Large intestine (tissue), 3 donors: ENCODE measurements around the gene SSX2IP. TPM values are rescaled to one million over a fixed set of nuclear protein-coding genes. Genes with fewer than 3 reads are reported as not detected.

Experiments used
- DNase-seq, 2 donors: peaks; one replicate each; pipeline versions ENCODE4 v3.0.0 to v3.0.0-alpha.2; 2013
- H3K27ac ChIP-seq: one replicate; pipeline ENCODE4 v1.5.1; 2013; ENCODE audit warnings: low read length
- H3K27me3 ChIP-seq: 2 replicates; pipeline ENCODE4 v1.6.1; 2013; ENCODE audit warnings: low read length; ENCODE audit not compliant: control insufficient read depth, insufficient read depth
- H3K36me3 ChIP-seq: 2 replicates; pipeline ENCODE4 v1.6.1; 2013; ENCODE audit warnings: low read length; ENCODE audit not compliant: control insufficient read depth, insufficient read depth
- H3K4me1 ChIP-seq: one replicate; pipeline ENCODE4 v1.6.1; 2013; ENCODE audit warnings: low read length; ENCODE audit not compliant: control insufficient read depth, insufficient read depth
- H3K4me3 ChIP-seq: one replicate; pipeline ENCODE4 v1.5.1; 2013; ENCODE audit warnings: low read length
- H3K9me3 ChIP-seq: one replicate; pipeline ENCODE4 v1.6.1; 2013; ENCODE audit warnings: mild to moderate bottlenecking, low read depth, low read length, moderate library complexity; ENCODE audit not compliant: control insufficient read depth
- WGBS: methylation state at CpG from one replicate; pipeline ENCODE4 v1.1.5; 2013; ENCODE audit warnings: low lambda C conversion rate; ENCODE audit not compliant: insufficient coverage; 5-methylcytosine and 5-hydroxymethylcytosine counted together
- polyA plus RNA-seq: library from polyadenylated mRNA; unstranded; fragments of 120-200 nt; gene quantifications from one replicate; pipeline ENCODE4 v1.2.1, GENCODE V29; 2013

Gene SSX2IP
- polyA plus RNA-seq, 1 donor = 96.4 TPM

- Histone ChIP-seq H3K27ac (no peak overlapping the region), H3K27me3 (no peaks in the 10 kb centered on the region), H3K36me3 (no peaks in the 10 kb centered on the region), H3K9me3 (no peaks in the 10 kb centered on the region), H3K4me3 (no peak overlapping the region), H3K4me1 (no peaks in the 10 kb centered on the region)
- no peak for DNase-seq
- WGBS = no CpG with 5 or more reads among the region's 5 CpGs
Observed at GRCh38 chr1:84624876-84625275, 65.4 kb downstream of the SSX2IP start.

GRCh38 chr1:84621553-84621952, 68.7 kb downstream of the SSX2IP start:
- WGBS = no CpG with 5 or more reads among the region's 14 CpGs
- DNase-seq = no peak
- Histone ChIP-seq H3K9me3 (no peaks in the 10 kb centered on the region), H3K36me3 (no peaks in the 10 kb centered on the region), H3K4me3 (no peak overlapping the region), H3K27me3 (no peaks in the 10 kb centered on the region), H3K4me1 (no peaks in the 10 kb centered on the region), H3K27ac (no peak overlapping the region)

DNA sequence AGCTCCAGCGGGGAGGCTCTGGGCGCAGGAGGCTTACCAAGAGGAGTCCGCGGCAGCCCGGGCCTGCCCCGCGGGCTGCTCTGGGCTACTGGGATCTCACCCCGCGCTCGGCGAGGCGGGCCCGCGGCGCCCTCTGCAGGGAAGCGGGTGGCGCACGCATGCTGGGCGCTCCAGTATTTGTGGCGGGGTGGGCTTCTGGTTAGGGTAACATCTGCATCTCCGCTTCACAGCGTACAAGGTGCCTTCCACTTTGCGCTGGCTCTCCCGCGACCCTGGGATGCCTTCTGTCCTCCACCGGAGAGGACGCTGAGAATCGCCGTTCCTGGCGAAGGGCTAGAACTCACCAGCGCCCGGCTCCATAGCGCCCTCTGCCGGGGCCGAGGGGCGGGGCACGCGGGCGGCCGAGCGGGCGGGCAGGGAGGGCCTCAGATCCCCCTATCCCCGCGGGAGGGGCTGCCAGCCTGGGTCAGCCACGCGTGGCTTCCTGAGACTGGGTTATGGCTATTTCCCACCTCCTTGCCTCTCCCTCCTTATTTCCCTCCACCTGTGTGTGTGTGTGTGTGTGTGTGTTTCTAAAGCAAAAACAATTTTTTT, 69.4 kb downstream of the SSX2IP start:
- Histone ChIP-seq H3K4me3 (peak overlapping the region; percentile 58), H3K9me3 (no peaks in the 10 kb centered on the region), H3K27me3 (no peaks in the 10 kb centered on the region), H3K36me3 (no peaks in the 10 kb centered on the region), H3K27ac (peak overlapping the region; percentile 78), H3K4me1 (no peaks in the 10 kb centered on the region)
- peak; percentile 68 to 85 for DNase-seq
- WGBS = no CpG with 5 or more reads among the region's 46 CpGs

- Histone ChIP-seq H3K27ac (no peak overlapping the region), H3K4me3 (no peak overlapping the region), H3K9me3 (peaks cover 4% of the 10 kb centered on the region), H3K4me1 (no peaks in the 10 kb centered on the region), H3K27me3 (no peaks in the 10 kb centered on the region), H3K36me3 (no peaks in the 10 kb centered on the region)
- peak in 1 of 2 donors; percentile 50 for DNase-seq
- WGBS = 93% methylated on average over 2 of the region's 9 CpGs
Observed at GRCh38 chr1:84619383-84620102, 70.7 kb downstream of the SSX2IP start.

GRCh38 chr1:84617349-84617748, 72.9 kb downstream of the SSX2IP start:
- H3K4me1 ChIP-seq = no peaks in the 10 kb centered on the region
- no CpG with 5 or more reads among the region's 2 CpGs for WGBS
- H3K4me3 ChIP-seq = no peak overlapping the region
- H3K27ac ChIP-seq = no peak overlapping the region
- peaks cover 7% of the 10 kb centered on the region for H3K9me3 ChIP-seq
- DNase-seq = no peak
- no peaks in the 10 kb centered on the region for H3K27me3 ChIP-seq
- H3K36me3 ChIP-seq = no peaks in the 10 kb centered on the region

DNA sequence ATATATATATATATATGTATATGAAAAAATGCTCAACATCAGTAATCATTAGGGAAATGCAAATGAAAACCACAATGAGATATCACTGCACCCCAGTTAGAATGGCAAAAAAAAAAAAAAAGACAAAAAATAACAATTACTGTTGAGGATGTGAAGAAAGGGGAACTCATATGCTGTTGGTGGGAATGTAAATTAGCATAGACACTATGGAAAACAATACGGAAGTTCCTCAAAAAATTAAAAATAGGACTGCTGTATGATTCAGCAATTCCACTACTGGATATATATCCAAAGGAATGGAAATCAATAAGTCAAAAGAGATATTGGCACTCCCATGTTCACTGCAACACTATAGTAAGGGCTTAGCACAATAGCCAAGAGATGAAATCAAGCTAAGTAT, 74.5 kb downstream of the SSX2IP start:
- WGBS = no CpG with 5 or more reads among the region's 1 CpG
- Histone ChIP-seq H3K36me3 (no peaks in the 10 kb centered on the region), H3K4me3 (no peak overlapping the region), H3K4me1 (no peaks in the 10 kb centered on the region), H3K9me3 (peaks cover 7% of the 10 kb centered on the region), H3K27me3 (no peaks in the 10 kb centered on the region), H3K27ac (no peak overlapping the region)
- no peak for DNase-seq

DNA sequence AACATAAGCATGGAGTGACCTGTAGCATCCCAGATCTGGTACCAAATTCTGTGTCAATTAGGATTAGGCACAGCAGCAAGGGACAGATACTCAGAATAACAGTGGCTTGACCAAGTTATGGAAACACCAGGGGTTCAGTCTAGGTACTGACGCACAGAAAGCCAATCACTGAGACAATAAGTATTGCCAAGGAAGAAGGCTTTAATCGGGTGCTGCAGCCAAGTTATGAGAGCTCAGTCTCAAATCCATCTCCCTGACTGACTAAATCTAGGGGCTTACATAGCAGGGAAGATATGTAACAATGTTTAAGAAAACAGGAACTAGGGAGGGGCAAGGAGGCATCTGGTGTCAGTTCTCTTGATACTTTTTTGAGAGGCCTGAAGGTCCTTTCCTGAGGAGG, 76.4 kb downstream of the SSX2IP start:
- H3K4me1 ChIP-seq = no peaks in the 10 kb centered on the region
- no CpG with 5 or more reads among the region's 2 CpGs for whole genome bisulfite sequencing
- H3K9me3 ChIP-seq = peaks cover 7% of the 10 kb centered on the region
- H3K4me3 ChIP-seq = no peak overlapping the region
- H3K27me3 ChIP-seq = no peaks in the 10 kb centered on the region
- no peaks in the 10 kb centered on the region for H3K36me3 ChIP-seq
- H3K27ac ChIP-seq = no peak overlapping the region
- no peak for DNase-seq

DNA sequence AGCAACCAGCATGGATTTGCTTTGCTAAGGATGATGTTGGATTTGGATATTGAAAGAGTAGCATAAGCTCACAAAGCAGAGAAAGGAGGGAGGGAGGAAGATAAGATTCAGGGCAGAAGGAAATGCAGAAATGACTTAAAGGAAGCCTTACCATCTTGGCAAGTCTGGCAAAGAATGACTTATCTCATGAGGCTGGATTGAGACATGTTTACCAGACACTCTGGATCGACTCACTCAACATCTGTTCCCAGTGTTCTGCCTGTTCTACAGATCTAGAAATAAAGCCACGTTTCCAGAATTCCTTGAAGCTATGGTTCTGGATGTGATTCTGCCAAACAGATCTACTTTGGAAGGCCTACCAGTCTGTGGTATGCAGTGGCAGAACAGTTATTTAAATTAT, 77.2 kb downstream of the SSX2IP start:
- Histone ChIP-seq H3K27ac (no peak overlapping the region), H3K27me3 (no peaks in the 10 kb centered on the region), H3K36me3 (no peaks in the 10 kb centered on the region), H3K9me3 (peaks cover 7% of the 10 kb centered on the region), H3K4me3 (no peak overlapping the region), H3K4me1 (no peaks in the 10 kb centered on the region)
- no CpG with 5 or more reads among the region's 2 CpGs for WGBS
- no peak for DNase-seq

DNA sequence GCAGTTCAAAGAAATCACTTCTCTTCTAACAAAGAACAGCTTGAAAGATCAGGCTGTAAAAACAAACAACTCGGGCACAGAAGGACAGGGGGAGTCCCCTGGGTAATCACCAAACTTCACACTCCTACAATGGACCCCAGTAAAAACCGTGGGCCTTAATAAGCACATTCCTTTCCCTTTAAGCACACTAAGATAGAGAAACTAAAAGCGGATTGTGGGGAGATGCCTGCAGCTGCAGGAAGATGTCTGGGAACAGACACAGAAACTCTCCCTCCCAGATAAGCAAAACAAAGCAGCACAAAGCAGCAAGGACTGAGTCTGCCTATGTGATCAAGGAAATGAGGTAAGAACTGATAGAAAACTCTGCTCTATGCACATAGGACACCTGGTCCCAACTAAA, 78.5 kb downstream of the SSX2IP start:
- Histone ChIP-seq H3K27ac (no peak overlapping the region), H3K4me3 (no peak overlapping the region), H3K27me3 (no peaks in the 10 kb centered on the region), H3K36me3 (no peaks in the 10 kb centered on the region), H3K9me3 (peaks cover 7% of the 10 kb centered on the region), H3K4me1 (no peaks in the 10 kb centered on the region)
- WGBS = no CpG with 5 or more reads among the region's 3 CpGs
- DNase-seq = no peak

- no peaks in the 10 kb centered on the region for H3K36me3 ChIP-seq
- H3K27me3 ChIP-seq = no peaks in the 10 kb centered on the region
- no peak for DNase-seq
- peaks cover 7% of the 10 kb centered on the region for H3K9me3 ChIP-seq
- no peak overlapping the region for H3K4me3 ChIP-seq
- WGBS = no CpG with 5 or more reads among the region's 1 CpG
- H3K27ac ChIP-seq = no peak overlapping the region
- no peaks in the 10 kb centered on the region for H3K4me1 ChIP-seq
Observed at GRCh38 chr1:84611091-84611490, 79.2 kb downstream of the SSX2IP start.

DNA sequence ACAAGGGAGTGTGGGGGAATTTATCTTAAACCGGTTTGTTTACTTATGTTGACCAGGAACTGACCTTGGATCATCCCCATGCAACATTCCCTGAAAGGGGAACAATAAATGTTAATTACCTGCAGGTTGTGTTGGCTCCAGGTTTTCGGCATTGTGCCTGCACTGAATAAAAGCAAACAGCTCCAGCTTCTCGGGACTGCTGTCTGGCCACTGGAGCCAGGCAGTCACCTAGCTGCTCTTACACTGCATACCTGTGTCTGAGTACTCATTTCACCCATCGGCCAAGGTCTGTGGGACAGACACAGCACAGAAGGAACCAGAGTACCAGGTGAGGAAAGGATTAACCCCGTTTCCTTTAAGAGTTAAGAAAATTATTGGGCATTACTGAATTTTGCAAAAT, 83.3 kb downstream of the SSX2IP start:
- Histone ChIP-seq H3K27me3 (no peaks in the 10 kb centered on the region), H3K4me3 (no peak overlapping the region), H3K4me1 (no peaks in the 10 kb centered on the region), H3K9me3 (peaks cover 9% of the 10 kb centered on the region), H3K36me3 (no peaks in the 10 kb centered on the region), H3K27ac (no peak overlapping the region)
- no peak for DNase-seq
- WGBS = no CpG with 5 or more reads among the region's 5 CpGs
